Urinary bladder (tissue), 4 donors: Measurements from ENCODE around the gene FANCC. TPM values are rescaled to one million over a fixed set of nuclear protein-coding genes. Genes with fewer than 3 reads are reported as not detected.

Experiments
- DNase-seq: peaks from one replicate; pipeline ENCODE4 v3.0.0-alpha.2; 2015; ENCODE audit errors: extremely low spot score
- H3K27ac ChIP-seq: one replicate; pipeline ENCODE4 v1.5.1; 2013; ENCODE audit warnings: low read depth, mild to moderate bottlenecking, moderate library complexity
- H3K36me3 ChIP-seq: one replicate; pipeline ENCODE4 v1.6.1; 2013; ENCODE audit warnings: mild to moderate bottlenecking, moderate library complexity; ENCODE audit not compliant: insufficient read depth
- H3K4me1 ChIP-seq: one replicate; pipeline ENCODE4 v1.6.1; 2013; ENCODE audit warnings: mild to moderate bottlenecking, moderate library complexity; ENCODE audit not compliant: insufficient read depth
- H3K4me3 ChIP-seq: one replicate; pipeline ENCODE4 v1.5.1; 2013; ENCODE audit warnings: low read depth, low read length
- WGBS: extraction: QIAGEN DNeasy Blood & Tissue Kit; methylation state at CpG from one replicate; pipeline ENCODE4 v1.1.7; 2013; 5-methylcytosine and 5-hydroxymethylcytosine counted together
- polyA plus RNA-seq: library from polyadenylated mRNA; stranded (reverse); fragments of 200-250 nt; gene quantifications from one replicate; pipeline ENCODE4 v1.2.3, GENCODE V29; 2013
- total RNA-seq: library from RNA; depleted of rRNA; stranded (reverse); fragments of >200 nt; gene quantifications from one replicate; pipeline ENCODE4 v1.2.3, GENCODE V29; 2014
- donor health status: healthy with polysubstance abuse.
- donor health status: healthy.

Gene FANCC
- total RNA-seq (25.7 TPM), polyA plus RNA-seq (4.6 TPM)

- H3K4me3 ChIP-seq = peak within 1 kb of the TSS; percentile 91
- no peaks in the 10 kb centered on the region for H3K4me1 ChIP-seq
- DNase-seq = peak; percentile 76
- no peaks in the 10 kb centered on the region for H3K36me3 ChIP-seq
- peak within 1 kb of the TSS; percentile 92 for H3K27ac ChIP-seq
- WGBS = under 1% methylated on average over 89 of the region's 89 CpGs
These were observed at the start of gene FANCC for GRCh38 chr9:95317119-95317892. TSS of gene FANCC (minus strand) at chr9:95317709. CDS start at chr9:95249291, 68,418 bp downstream.

DNA sequence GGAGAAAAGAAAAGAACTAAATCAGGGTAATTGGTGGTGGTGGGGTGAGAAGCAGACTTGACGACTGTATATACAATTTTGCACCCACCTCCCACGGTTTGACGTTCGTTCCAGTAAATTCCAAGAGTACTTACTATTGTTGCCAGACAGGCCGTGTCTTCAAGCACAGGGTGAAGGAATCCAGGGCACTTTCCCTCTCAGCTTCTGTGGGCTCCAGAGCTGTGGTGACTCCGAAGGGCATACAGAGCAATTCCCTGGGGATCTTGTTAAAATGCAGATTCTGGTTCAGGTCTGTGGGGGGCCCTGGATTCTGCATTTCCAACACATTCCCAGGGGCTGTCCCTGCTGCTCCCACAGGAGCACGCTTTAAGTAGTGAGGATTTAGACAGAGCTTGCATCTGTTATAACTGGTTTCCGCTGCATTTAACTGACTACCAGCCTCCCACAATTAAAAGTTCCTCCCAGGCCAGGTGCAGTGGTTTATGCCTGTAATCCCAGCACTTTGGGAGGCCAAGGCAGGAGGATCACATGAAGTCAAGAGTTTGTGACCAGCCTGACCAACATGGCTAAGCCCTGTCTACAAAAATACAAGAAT lies 49.3 kb upstream of the FANCC start:
- H3K36me3 ChIP-seq = no peaks in the 10 kb centered on the region
- H3K27ac ChIP-seq = no peak overlapping the region
- WGBS = 67% methylated on average over 8 of the region's 8 CpGs
- H3K4me1 ChIP-seq = no peaks in the 10 kb centered on the region
- no peak overlapping the region for H3K4me3 ChIP-seq
- DNase-seq = no peak

DNA sequence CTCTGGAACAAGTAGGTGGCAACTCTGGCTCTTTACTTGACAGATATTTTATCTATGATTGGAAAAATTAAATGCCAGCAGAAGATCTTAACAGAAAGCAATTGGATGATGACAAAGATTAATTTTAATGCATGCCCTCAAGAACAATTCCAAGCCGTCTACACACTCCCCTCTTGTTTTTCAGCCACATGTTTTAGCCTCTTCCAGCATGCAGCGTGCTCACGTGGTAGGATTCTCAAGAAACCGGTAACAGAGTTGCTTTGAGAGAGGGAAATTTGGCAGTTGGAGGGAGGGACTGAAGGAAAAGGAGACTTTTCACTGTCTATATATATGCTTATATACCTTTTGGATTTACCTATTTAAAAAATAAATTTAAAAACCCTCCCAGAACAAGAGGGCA lies 48.3 kb upstream of the FANCC start:
- H3K27ac ChIP-seq = no peak overlapping the region
- no peak overlapping the region for H3K4me3 ChIP-seq
- DNase-seq = no peak
- WGBS = 59% methylated on average over 4 of the region's 4 CpGs
- H3K4me1 ChIP-seq = no peaks in the 10 kb centered on the region
- no peaks in the 10 kb centered on the region for H3K36me3 ChIP-seq

DNA sequence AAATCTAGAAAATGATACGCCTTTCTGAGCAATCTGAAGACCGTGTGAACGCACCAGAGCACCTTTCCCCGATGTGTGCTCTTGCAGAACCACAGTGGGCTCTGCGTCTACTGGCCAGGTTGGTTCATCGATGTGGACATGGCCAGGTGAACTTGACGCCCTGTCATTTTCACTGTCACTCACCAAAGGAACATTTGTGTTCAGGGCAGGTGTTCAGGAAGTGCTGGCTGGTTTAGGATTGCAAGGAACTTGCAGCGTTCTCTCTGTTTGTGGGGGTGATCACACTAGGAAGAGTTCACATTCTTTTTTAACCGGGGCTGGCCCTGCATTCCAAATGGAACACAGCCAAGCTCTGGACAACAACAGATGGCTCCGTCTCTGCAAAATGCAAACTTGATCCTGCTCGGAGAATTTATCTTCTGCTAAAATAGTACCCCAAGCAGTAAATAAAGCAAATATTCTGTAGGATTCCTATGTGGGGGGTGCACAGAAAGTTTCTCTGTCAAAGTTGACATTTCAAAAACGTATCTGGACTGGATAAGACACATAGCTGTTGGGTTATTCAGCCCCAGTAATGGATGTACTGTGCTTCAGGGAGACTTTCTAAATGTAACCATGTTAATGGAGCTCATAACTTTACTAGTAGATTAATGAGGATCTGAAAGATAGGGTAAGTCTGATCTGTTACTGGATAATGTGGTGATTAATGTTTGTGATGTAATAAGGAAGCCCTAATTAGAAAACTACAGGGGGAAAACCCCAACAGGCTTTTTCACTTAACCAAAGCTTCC lies 45.7 kb upstream of the FANCC start:
- DNase-seq = peak; percentile 25
- no peaks in the 10 kb centered on the region for H3K4me1 ChIP-seq
- 55% methylated on average over 12 of the region's 12 CpGs for WGBS
- H3K27ac ChIP-seq = no peak overlapping the region
- H3K4me3 ChIP-seq = no peak overlapping the region
- no peaks in the 10 kb centered on the region for H3K36me3 ChIP-seq

- H3K27ac ChIP-seq = no peak overlapping the region
- H3K4me3 ChIP-seq = no peak overlapping the region
- WGBS = 78% methylated on average over 8 of the region's 8 CpGs
- H3K4me1 ChIP-seq = no peaks in the 10 kb centered on the region
- no peaks in the 10 kb centered on the region for H3K36me3 ChIP-seq
- DNase-seq = no peak
These were observed 43.4 kb upstream of the FANCC start for GRCh38 chr9:95360866-95361265.

DNA sequence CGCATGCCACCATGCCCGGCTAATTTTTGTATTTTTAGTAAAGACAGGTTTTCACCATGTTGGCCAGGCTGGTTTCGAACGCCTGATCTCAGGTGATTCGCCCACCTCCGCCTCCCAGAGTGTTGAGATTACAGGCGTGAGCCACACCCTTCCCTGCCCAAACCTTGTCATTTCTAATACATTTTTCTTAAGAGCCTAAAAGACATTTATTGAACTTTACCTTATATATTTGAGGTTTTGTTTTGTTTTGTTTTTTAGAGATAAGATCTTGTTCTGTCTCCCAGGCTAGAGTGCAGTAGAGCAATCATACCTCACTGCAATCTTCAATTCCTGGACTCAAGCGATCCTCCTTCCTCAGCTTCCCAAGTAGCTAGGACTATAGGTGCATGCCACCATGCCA lies 39.8 kb upstream of the FANCC start:
- Histone ChIP-seq H3K27ac (no peak overlapping the region), H3K4me3 (no peak overlapping the region), H3K4me1 (no peaks in the 10 kb centered on the region), H3K36me3 (no peaks in the 10 kb centered on the region)
- 91% methylated on average over 8 of the region's 8 CpGs for WGBS
- no peak for DNase-seq

- Histone ChIP-seq H3K4me3 (no peak overlapping the region), H3K4me1 (no peaks in the 10 kb centered on the region), H3K27ac (no peak overlapping the region), H3K36me3 (no peaks in the 10 kb centered on the region)
- DNase-seq = no peak
- WGBS = 77% methylated on average over 5 of the region's 5 CpGs
These were observed 38.0 kb upstream of the FANCC start for GRCh38 chr9:95355500-95355899.

DNA sequence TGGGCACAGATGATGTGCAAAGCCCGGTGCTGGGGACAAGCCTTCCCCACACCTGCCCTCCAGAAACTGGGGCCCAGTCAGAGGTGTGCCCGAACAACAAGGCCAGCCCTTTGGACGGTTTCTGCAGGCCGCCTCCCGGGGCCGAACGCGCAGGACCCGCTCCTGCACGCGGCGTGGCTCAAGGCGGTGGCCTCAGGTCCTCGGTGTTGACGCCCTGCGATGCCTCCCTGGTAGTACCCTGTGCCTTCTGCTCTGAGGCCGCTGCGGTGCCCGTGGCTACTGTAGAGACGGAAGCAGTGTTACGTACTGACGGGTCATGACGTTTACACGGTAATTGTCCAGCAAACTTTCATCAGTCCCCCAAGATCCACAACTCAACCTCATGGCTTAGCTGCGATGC lies 33.5 kb upstream of the FANCC start:
- H3K36me3 ChIP-seq = no peaks in the 10 kb centered on the region
- DNase-seq = no peak
- no peaks in the 10 kb centered on the region for H3K4me1 ChIP-seq
- no peak overlapping the region for H3K27ac ChIP-seq
- H3K4me3 ChIP-seq = no peak overlapping the region
- 94% methylated on average over 25 of the region's 25 CpGs for WGBS

DNA sequence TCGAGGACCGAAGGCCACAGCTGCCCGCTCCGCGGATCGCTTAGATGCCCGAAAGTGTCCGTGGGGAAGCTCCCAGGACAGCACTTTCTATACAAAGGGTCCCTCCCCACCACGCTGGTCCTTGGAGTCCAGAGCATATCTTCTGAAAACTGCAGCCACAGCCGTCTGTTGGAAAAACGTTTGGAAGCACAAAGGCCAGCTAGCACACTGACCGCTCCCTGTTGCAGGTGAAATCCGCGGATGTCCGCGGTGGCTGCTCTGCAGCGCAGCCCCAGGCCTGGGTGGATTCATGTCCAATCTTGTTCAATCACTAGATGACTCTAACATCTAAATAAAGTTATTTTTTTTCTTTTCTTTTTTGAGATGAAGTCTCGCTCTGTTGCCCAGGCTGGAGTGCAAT lies 32.8 kb upstream of the FANCC start:
- Histone ChIP-seq H3K36me3 (no peaks in the 10 kb centered on the region), H3K27ac (no peak overlapping the region), H3K4me1 (no peaks in the 10 kb centered on the region), H3K4me3 (no peak overlapping the region)
- 82% methylated on average over 18 of the region's 18 CpGs for WGBS
- no peak for DNase-seq

- no peak overlapping the region for H3K27ac ChIP-seq
- no peak for DNase-seq
These were observed 31.9 kb upstream of the FANCC start for GRCh38 chr9:95349091-95350038.

GRCh38 chr9:95346021-95346420 lies 28.5 kb upstream of the FANCC start:
- no peak for DNase-seq
- Histone ChIP-seq H3K27ac (no peak overlapping the region), H3K4me1 (no peaks in the 10 kb centered on the region), H3K36me3 (no peaks in the 10 kb centered on the region), H3K4me3 (no peak overlapping the region)
- WGBS = 89% methylated on average over 4 of the region's 4 CpGs

More at GRCh38 chr9:95349091-95350038, 31.9 kb upstream of the FANCC start:
- 13% methylated on average over 95 of the region's 95 CpGs for WGBS
- no peaks in the 10 kb centered on the region for H3K4me1 ChIP-seq
- H3K4me3 ChIP-seq = peak overlapping the region; percentile 45
- H3K36me3 ChIP-seq = no peaks in the 10 kb centered on the region

DNA sequence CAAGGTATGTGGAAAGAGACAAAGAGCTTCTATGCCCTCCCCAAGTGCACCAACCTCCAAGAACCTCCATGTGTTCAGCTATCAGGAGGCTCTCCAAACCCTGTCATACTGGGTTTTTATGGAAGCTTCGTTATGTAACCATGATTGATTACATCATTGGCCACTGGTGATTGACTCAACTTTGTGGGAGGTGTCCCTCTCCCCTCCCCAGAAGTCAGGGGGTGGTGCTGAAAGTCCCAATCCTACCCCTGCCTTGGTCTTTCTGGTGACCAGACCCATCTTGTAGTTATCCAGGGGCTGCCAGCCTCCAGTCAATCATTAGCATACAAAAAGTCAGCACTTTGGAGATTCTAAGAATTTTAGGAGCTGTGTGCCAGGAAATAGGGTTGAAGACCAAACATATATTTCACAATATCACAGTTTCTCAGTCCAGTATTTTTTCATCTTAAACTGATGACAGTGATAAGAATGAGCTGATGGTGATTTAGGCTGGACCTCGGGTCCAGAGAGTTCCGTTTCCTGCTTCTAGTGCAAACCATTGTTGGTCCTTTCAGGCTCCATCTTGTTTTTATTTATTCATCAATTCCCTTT lies 27.3 kb upstream of the FANCC start:
- WGBS = 76% methylated on average over 3 of the region's 3 CpGs
- H3K4me1 ChIP-seq = no peaks in the 10 kb centered on the region
- H3K36me3 ChIP-seq = no peaks in the 10 kb centered on the region
- H3K27ac ChIP-seq = no peak overlapping the region
- H3K4me3 ChIP-seq = no peak overlapping the region
- no peak for DNase-seq
